ENCODE data around the gene CPTP. TPM values are rescaled to one million over a fixed set of nuclear protein-coding genes. Genes with fewer than 3 reads are reported as not detected.
A peak's percentile ranks its signal among the peaks of the same experiment; 100 is the strongest.

CPTP gene
- total RNA-seq, 2 donors from 2014 or later = 35.6 to 64.1 TPM

- H3K4me1 ChIP-seq = peaks cover 0 to 41% of the 10 kb centered on the region in 2 donors
- TF ChIP-seq, protein P1, sequence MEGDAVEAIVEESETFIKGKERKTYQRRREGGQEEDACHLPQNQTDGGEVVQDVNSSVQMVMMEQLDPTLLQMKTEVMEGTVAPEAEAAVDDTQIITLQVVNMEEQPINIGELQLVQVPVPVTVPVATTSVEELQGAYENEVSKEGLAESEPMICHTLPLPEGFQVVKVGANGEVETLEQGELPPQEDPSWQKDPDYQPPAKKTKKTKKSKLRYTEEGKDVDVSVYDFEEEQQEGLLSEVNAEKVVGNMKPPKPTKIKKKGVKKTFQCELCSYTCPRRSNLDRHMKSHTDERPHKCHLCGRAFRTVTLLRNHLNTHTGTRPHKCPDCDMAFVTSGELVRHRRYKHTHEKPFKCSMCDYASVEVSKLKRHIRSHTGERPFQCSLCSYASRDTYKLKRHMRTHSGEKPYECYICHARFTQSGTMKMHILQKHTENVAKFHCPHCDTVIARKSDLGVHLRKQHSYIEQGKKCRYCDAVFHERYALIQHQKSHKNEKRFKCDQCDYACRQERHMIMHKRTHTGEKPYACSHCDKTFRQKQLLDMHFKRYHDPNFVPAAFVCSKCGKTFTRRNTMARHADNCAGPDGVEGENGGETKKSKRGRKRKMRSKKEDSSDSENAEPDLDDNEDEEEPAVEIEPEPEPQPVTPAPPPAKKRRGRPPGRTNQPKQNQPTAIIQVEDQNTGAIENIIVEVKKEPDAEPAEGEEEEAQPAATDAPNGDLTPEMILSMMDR (IDR thresholded peaks at IDR 0.05) = no peak
- peaks cover 39% of the 10 kb centered on the region for H3K36me3 ChIP-seq
- H3K27ac ChIP-seq = no peak overlapping the region
- no peak for DNase-seq (ENCODE audit: low spot score)
- H3K27me3 ChIP-seq = no peaks in the 10 kb centered on the region
- no peaks in the 10 kb centered on the region for H3K9me3 ChIP-seq
- H3K4me3 ChIP-seq = no peak overlapping the region
Observed at GRCh38 chr1:1319646-1319941, 5.0 kb upstream of the CPTP start.

- Histone ChIP-seq H3K27ac (no peak overlapping the region), H3K4me3 (no peak overlapping the region), H3K4me1 (peaks cover 0 to 52% of the 10 kb centered on the region in 2 donors), H3K36me3 (peaks cover 30% of the 10 kb centered on the region), H3K9me3 (no peaks in the 10 kb centered on the region), H3K27me3 (no peaks in the 10 kb centered on the region)
- TF ChIP-seq, protein P1 (IDR thresholded peaks at IDR 0.05) = no peak
- no peak for DNase-seq (ENCODE audit: low spot score)
Observed at GRCh38 chr1:1320666-1321448, 3.7 kb upstream of the CPTP start.

DNA sequence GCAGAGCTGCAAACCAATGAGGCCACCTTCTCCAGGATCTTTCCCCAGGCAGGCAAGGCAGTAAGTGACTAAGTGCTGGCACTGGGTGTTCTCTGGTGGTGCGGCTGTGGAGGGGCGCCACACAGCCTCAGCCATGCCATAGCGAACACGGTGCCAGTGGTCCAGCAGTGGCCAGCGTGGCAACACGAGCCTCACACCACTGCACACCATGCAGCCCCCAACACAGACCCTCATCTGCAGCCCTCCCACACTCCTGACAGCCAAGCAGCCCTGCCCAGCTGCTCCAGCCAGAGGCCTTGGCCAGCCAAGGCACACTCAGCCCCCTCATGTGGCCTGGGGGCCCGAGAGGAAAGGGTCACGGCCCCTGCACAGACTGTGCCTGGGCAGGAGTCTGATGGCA is 3.1 kb upstream of the CPTP start:
- peaks cover 27% of the 10 kb centered on the region for H3K36me3 ChIP-seq
- no peak overlapping the region for H3K27ac ChIP-seq

DNA sequence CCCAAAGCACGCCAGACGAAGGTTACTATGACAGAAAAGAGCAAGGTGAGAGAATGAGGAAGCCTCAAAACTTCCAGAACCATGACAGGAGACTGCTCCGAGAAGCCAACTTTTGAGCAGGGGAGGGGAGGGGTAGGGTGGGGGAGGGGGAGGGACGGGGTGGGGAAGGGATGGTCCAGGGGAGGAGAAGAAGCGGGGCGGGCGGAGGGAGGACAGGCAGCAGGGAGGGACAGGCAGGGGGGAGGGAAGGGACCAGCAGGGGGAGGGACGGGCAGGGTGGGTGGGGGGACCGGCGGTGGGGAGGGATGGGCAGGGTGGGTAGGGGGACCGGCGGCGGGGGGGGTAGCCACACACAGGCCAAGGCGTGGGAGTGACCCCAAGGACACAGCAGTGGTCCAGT is 2.2 kb upstream of the CPTP start:
- H3K4me1 ChIP-seq = peaks cover 0 to 65% of the 10 kb centered on the region in 2 donors
- TF ChIP-seq, protein P1 (IDR thresholded peaks at IDR 0.05) = no peak
- H3K36me3 ChIP-seq = peaks cover 30% of the 10 kb centered on the region
- H3K9me3 ChIP-seq = no peaks in the 10 kb centered on the region
- no peak overlapping the region for H3K27ac ChIP-seq
- no peaks in the 10 kb centered on the region for H3K27me3 ChIP-seq
- DNase-seq (ENCODE audit: low spot score) = no peak
- H3K4me3 ChIP-seq = no peak overlapping the region

More for the DNA sequence above, 3.1 kb upstream of the CPTP start:
- Histone ChIP-seq H3K27me3 (no peaks in the 10 kb centered on the region), H3K4me1 (peaks cover 0 to 58% of the 10 kb centered on the region in 2 donors), H3K4me3 (no peak overlapping the region), H3K9me3 (no peaks in the 10 kb centered on the region)
- DNase-seq (ENCODE audit: low spot score) = no peak
- TF ChIP-seq, protein P1 (IDR thresholded peaks at IDR 0.05) = no peak

DNA sequence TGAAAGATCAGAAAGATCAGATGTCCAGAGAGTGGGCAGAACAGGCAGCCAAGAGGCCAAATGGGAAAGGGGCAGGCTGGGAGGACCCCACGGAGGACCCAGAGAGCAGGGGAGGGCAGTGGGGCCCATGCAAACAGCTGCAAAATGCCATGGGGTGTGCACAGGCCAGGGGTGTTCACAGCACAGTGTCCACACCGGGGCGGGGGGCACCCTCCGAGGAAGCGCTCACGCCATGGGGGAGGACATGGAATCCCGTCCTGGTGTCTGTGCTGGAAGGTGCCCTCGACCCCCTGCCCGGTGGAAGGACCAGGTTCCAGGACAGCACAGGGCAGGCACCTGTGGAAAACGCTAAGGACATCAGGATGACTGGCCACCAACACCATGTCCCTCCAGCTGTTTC is 1.6 kb upstream of the CPTP start:
- H3K4me3 ChIP-seq = no peak overlapping the region
- H3K36me3 ChIP-seq = peaks cover 36% of the 10 kb centered on the region
- DNase-seq (ENCODE audit: low spot score) = no peak
- H3K4me1 ChIP-seq = peaks cover 0 to 60% of the 10 kb centered on the region in 2 donors
- TF ChIP-seq, protein P1 (IDR thresholded peaks at IDR 0.05) = no peak
- H3K9me3 ChIP-seq = no peaks in the 10 kb centered on the region
- no peak overlapping the region for H3K27ac ChIP-seq
- H3K27me3 ChIP-seq = no peaks in the 10 kb centered on the region

DNA sequence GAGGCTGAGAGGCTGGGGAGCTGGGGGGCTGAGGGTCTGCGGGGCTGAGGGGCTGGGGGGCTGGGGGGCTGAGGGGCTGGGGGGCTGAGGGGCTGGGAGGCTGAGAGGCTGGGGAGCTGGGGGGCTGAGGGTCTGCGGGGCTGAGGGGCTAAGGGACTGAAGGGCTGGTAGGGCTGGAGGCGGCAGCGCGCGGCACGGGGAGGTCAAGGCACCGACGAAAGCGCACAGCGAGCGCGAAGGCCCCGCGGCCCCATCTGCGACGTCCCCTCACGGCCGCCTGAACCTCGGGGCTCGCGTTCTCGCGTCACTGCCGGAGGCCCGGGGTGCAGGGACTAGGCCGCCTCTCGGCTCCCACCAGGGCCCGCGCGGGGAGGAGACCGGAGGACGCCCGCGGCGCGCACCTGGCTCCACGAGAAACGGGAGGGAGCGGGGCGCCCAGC is 498 bp upstream of the CPTP start:
- TF ChIP-seq, protein P1 (IDR thresholded peaks at IDR 0.05) = no peak
- Histone ChIP-seq H3K36me3 (peaks cover 38% of the 10 kb centered on the region), H3K4me1 (peaks cover 0 to 57% of the 10 kb centered on the region in 2 donors)

More for the DNA sequence above, 498 bp upstream of the CPTP start:
- H3K9me3 ChIP-seq = no peaks in the 10 kb centered on the region
- H3K27ac ChIP-seq = peak overlapping the region; percentile 76 to 91
- H3K4me3 ChIP-seq = peak overlapping the region; percentile 91 to 96
- H3K27me3 ChIP-seq = no peaks in the 10 kb centered on the region
- no peak for DNase-seq (ENCODE audit: low spot score)

All from right atrium auricular region (tissue), 2 donors.